Activated CD8-positive, alpha-beta memory T cell treated with anti-CD3 and anti-CD28 coated beads, Interleukin-2, amount 50 U/mL, for 24 hours (primary cell): ENCODE data around the gene SFSWAP.
"Not testable (repeated sequence)": the region's sequence is repeated elsewhere in the genome, so short reads cannot be mapped to it uniquely, and the experiment has no call there.

Experiments used
- DNase-seq: peaks from one replicate; pipeline ENCODE4 v3.0.0-alpha.2; 2020; ENCODE audit errors: extremely low read depth

The SFSWAP gene

DNA sequence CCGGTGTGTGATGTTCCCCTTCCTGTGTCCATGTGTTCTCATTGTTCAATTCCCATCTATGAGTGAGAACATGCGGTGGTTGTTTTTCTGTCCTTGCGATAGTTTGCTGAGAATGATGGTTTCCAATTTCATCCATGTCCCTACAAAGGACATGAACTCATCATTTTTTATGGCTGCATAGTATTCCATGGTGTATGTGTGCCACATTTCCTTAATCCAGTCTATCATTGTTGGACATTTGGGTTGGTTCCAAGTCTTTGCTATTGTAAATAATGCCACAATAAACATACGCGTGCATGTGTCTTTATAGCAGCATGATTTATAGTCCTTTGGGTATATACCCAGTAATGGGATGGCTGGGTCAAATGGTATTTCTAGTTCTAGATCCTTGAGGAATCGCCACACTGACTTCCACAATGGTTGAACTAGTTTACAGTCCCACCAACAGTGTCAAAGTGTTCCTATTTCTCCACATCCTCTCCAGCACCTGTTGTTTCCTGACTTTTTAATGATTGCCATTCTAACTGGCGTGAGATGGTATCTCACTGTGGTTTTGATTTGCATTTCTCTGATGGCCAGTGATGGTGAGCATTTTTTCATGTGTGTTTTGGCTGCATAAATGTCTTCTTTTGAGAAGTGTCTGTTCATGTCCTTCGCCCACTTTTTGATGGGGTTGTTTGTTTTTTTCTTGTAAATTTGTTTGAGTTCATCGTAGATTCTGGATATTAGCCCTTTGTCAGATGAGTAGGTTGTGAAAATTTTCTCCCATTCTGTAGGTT, 98.8 kb downstream of the SFSWAP start:
- not testable (repeated sequence) for DNase-seq

DNA sequence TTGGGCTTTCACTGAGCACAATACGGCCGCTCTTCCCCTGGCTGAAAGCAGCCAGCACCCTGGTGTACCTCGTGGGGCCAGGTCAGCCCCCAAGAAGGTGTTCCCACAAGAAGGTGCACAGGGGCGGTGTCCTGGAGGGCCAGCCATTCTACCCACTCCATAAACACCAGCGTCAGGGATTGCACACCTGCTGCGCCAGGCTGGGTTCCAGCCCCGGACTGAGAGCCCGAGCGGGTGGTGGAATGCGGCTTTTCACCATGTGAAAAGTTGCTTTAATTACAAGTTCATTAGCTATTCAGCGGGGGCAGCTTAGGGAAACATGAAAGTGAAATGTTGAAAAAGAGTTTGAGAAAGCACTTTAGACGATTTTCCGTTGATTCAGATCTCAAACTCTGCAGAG, 99.8 kb downstream of the SFSWAP start:
- no peak for DNase-seq

DNA sequence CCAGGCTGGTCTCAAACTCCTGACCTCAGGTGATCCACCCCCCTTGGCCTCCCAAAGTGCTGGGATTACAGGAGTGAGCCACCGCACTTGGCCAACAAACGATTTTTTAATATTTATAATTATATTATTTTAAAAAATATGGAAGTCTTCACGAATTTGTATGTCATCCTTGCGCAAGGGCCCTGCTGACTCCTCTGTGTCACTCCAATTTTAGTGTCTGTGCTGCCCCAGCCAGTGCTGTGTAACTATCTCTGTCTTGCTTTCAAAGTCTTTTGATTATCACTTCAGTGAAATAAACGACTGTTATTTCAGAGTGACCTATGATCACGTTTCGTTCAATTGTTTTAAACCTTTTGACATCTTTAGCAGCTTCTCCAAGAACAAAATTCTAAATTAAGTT, 104.2 kb downstream of the SFSWAP start:
- DNase-seq = no peak

DNA sequence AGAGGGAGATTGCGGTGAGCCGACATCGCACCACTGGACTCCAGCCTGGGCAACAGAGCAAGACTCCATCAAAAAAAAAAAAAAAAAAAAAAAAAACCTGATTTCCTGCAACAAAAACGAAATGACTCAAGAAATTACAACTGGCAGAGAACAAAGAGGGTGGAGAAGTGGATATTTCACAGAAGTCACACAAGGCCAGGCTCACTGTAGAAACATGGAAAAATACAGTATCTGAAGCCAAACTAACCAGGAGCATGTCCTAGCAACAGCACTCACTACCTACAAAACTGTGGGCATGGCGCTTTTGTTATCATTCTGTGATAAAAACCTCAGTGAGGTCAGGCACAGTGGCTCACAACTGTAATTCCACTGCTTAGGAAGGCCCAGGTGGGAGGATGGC, 105.6 kb downstream of the SFSWAP start:
- DNase-seq = no peak

DNA sequence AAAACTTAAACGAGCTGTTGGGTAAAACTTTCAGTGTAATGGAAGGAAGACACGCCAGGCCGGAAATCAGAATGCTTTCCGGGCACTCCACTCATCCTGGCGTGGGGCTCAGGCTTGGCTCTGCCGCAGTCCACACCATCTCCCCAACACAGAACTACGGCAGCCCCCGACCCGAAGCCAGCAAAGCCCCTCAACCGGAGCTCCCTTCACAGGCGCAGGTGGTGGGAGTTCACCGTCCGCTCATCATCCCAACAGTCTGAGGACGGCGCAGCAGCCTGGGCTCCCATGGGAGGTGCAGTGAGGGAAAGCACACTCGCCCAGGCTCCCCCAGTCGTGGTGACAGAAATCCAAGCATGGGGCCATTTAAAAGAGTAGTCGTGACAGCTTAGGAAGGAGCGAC, 106.4 kb downstream of the SFSWAP start:
- no peak for DNase-seq

DNA sequence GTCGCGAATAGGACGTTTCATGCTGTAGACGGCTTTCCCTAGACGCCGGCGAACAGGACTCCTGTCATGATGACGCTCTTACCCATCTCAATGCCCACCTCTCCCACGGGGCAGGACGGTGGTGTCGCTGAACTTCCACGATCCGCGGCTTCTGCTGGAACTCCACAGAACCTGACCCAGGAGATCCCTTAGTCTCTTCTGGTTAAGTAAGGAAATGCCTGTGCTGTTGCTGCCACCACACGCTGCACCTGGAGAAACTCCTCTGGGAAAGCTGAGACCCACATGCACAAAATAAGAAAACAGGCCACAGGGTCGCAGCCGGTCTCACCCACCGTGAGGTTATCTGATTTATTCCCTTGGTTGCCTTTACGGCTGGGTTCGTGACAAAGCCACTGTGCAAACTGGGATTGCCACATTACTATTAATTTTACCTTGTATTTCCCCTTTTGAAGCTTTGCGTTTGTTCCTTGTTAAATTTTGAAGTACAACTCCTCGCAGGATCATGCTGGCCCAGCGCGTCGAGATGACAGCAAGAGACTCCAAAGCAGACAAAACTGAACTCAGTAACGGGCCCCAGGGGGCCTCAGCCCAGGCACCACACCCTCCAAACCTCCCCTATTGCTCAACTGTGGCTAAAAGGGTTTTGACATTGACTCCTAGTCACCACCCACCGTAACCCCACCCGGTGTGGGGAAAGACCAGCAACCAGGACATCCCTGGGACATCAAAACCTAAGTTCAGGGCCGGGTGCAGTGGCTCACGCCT, 108.1 kb downstream of the SFSWAP start:
- no peak for DNase-seq

DNA sequence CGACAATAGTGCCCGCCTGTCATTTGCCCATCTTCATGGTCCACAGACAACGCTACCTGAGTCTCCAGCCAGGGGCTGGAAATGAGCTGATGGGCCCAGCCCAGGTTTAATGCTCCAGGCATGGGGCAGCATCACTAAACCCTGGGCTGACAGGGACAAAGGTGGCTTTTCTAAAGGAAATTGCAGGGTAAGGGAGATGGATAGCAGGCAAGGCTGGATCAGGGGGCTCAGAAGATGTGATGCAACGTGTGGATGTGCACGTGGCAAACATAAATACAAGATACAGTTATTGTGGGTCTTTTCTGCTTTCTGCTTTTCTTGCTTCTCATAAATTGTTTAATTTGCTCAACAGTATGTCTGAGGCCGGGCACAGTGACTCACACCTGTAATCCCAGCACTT, 113.6 kb downstream of the SFSWAP start:
- DNase-seq = no peak

DNA sequence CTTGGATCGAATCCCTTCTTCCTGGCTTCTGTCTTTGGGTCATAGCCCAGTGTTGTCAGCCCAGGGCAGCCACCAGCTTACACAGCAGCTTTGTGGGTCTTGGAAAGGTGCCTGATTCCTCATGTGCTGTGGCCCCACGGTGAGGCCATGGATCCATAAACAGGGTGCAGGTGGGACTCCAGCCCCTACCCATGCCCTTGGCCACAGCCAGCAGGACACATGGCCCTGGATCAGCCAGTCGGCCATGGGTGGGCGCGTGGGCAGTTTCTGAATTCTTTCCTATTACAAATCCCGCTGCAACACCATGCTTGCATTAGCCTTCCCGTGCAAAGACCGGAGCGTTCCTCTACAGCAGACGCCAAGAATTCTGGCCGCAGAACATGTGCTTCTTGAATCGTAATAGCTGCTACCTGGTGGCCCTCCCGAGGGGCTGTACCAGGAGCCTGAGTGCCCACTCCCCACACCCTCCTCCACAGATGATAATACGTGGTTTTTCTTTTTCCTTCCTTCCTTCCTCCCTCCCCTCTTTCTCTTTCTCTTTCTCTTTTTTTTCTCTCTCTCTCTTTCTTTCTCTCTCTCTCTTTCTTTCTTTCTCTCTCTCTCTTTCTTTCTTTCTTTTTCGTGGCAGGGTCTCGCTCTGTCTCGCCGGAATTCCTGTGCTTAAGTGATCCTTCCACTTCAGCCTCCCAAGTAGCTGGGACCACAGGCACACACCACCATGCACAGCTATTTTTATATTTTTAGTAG, 114.4 kb downstream of the SFSWAP start:
- DNase-seq = no peak

DNA sequence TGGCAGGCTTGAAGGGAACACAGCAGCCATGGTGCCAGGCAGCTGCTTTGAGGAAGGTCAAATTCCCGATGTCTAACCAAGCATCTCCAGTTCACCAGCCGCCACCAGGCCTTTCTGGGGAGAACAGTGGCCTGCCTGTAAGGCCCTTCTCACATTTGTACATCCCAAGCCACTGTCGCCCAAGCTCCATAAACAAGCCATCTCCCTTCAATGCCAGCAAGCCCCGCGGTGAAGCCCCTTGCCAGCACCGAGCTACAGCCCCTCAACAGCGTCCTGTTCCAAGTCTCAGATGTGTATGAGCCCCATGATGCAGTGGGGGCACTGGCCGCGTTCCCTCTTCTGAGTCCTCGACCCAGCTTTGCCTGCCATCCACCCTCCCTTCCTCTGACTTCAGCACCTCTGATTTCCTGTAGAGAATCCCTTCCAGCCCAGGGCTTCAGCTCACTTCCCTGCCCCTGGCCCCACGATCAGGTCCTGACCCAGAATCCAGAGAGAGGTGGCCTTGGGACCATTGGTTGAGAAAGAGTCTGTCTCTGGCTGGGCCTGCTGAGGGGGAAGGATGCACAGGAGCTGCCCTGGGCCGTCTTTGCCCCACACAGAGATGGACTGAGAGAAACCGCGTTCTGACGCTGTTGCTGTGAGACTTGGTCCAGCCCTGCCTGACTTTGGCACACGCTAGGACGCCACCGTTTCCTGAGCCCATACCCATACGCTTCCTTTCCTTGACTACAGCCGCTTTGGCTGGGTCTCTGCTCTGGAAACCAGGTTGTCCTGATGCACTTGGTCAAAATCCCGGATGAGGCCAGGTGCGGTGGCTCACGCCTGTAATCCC, 115.4 kb downstream of the SFSWAP start:
- DNase-seq = no peak

DNA sequence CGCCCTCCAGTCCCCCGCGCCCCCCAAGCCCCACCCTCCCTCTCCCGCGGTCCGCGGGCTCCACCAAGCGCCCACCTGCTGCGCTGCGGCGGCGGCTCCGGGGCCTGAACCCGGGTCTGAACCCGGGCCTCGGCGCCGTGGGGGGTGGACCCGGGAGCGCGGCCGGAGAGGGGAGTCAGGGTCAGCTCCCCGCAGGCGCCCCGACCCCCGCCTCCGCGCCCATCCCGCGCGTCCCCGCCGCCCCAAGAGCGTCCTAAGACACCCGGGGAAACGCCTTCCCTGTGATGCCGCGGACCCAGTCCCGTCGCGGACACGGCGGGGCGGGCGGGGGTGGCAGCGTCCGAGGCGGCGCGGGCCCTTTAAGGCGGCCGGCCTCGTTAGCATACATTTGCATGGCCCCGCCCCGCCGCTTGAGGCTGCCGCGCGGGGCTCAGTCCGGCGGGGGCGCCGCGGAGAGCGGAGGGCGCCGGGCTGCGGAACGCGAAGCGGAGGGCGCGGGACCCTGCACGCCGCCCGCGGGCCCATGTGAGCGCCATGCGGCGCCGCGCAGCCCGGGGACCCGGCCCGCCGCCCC, 117.2 kb downstream of the SFSWAP start, which contains the start of gene MMP17:
MMP17 (plus strand) TSS at position 433 of the 574 bp plus-strand sequence; CDS start at position 535, 102 bp downstream.
- DNase-seq = no peak

DNA sequence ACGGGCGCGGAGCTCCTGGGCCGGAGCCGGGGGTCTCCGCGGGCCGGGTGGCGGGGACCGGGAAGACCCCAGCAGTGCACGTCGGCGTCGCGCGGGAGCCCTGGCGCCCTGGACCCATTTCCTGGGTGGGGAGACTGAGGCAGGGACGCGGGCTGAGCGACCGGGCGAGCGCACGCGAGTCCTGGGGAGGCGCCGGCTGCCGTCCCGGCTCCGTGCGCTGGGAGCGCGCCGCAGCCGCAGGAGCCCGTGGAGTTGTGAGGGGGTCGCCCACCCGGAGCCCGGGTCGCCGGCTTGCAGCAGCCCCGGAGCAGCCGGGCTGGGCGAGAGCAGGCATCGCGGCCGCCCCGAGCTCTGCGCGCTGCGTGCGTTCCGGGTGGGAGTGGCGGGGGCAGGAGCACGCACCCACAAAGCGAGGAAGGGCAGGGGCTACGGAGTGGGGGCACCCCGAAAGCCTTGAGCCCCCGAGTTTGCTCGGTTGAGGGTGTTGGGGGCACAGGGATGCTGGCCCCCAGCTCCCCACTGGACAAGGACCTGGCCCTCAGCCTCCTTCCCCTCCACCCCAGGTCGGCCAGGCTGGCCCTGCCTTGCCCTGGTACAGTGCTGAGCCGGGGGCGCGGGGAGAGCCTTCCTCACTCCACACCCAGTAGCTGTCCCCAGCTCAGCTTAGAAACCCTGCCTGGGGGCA, 117.9 kb downstream of the SFSWAP start:
- no peak for DNase-seq

DNA sequence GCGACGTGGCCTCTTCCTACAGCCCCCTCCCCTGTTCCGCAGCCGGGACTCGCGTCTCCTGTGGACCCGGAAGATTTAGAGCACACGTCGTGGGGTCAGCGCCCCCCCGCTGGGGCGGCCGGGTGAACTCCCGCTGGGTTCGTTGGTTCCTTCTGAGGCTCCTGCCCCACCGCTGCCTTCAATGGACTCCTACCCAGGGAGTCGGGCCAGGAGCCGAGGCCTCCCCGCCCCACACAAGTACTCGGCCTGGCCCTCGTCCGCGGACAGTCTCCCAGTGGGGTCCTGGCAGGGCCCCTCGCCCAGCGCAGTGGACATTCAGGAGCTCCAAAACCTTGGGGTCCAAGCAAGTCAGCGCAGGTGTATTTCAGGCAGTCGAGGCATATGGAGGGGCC, 118.5 kb downstream of the SFSWAP start:
- DNase-seq = no peak

DNA sequence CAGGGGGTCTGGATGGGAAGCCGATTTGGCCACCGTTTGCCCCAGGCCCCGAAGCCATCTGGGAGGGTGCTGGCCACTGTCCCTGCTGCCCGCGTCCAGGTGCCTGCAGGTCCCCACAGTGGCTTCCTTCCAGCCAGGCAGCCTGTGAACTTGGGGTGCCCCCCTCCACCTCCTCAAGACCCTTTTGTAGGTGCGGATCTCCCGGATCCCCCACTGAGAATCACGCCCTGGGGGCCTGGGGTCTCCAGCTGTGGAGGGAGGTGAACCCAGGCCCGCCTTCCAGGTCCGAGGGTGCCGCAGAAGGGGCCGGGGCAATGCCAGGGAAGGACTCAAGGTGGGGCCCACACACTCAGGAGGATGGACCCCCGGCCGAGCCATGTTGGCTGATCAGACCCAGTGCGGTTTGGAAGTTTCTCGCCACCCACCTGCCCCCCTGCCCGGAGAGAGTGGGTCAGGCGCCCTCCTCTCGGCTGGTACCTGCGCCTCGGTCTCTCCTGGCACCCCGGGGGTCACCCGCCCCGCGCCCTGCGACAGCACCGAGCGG, 119.0 kb downstream of the SFSWAP start:
- DNase-seq = no peak

DNA sequence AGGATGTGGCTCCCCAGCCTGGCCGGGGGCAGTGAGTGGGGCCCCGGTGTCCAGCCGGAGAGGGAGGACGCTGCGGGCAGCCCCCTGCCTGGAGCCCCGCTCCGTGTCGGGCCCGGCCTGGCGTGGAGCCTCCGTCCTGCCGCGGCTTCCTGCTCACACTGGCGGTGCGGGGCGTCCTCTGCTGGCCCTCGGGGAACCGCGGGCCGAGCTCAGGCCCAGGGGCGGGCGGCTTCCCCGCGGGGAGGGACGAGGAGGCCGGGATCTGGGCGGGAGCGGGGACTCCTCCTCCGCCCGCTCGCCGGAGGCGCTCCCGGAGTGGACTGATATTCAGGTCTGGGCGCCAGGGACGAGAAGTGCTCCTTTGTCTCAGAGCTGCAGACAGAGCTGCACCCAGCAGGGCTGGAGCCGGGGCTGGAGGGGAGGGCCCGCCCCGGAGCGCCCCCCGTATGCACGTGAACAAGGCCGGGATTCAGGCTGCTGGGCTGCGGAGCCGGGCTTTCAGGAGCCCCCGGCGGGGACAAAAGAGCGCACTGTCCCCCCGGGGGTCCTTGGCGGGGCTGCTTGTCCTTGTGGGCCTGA, 119.5 kb downstream of the SFSWAP start:
- DNase-seq = no peak

DNA sequence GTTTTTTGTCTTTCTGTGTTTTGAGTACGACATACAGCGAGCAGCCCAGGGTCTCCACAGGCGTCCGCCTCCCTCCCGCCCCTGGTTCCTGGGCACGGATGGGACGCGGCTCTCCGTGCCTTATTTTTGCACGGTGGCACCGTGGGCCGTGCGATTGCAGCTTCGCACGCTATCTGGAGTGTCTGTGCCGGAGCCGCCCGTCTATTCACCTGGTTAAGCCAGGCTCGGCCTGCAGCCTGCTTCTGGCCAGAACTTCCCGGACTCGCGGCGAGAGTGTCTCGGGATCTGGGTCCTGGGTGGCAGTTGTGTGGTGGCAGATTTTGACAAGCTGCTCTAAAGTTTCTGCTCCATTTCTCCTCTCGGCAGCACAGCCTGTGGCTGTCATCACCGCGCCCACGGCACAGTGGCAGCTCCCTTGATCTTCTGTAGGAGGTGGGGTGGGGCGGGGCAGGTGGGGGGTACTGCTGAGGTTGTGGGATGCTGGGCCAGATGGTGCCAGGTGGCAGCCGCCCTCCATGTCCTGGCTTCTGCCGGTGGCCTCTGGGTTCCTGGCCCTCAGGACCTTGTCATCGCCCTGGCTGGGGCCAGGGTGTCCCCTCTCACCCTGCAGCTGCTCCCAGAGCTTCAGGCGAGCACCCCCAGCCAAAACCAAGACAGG, 120.2 kb downstream of the SFSWAP start:
- DNase-seq = no peak

DNA sequence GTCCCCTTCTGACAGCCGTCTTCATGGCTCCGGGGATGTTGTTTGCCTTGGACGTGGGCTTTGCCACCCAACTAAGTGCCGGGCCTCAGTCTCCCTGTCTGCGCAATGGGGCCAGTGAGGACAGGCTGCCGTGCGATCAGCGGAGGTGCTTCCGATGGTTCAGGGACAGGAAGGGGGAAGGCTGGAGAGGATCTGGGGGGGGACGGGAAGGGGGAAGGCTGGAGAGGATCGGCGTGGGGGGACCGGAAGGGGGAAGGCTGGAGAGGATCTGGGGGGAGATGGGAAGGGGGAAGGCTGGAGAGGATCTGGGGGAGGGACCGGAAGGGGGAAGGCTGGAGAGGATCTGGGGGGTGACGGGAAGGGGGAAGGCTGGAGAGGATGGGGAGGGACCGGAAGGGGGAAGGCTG, 120.7 kb downstream of the SFSWAP start:
- no peak for DNase-seq

DNA sequence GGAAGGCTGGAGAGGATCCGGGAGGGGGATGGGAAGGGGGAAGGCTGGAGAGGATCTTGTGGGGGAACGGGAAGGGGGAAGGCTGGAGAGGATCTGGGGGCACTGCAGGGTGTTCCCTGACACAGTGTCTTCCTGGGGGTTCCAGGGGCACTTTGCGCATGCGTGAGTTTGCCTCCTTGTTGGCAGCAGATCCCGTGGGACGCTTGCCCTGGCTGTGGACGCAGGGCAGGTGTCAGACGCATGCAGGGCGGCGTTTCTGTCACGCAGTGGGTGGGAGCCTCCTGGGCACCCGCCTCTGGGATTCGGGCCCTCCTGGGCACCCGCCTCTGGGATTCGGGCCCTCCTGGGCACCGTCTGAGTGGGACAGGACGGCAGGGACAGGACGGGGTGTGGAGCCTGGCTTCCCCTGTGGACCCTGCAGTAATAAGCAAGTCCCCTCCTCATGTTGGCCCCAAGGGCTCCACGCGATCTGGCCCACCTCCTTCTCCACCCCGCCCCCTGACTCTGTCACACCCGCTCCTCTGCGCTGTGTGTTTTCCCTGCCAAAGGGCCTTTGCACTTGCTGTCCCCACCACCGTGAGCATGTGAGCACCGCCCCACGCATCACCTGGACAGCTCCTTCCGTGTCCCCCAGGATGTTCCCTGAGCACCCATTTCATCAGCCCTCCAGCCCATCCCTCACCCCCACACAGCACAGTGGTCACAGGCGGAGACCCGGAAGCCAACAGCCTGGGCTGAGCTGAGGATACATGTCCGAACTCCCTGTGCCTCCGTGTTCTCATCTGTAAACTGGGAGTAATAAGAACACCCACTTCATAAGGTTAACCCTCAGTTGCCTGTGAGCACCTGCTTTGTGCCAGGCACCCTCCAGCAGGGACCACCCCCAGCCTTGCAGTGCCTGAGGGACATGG, 121.7 kb downstream of the SFSWAP start:
- DNase-seq = no peak

DNA sequence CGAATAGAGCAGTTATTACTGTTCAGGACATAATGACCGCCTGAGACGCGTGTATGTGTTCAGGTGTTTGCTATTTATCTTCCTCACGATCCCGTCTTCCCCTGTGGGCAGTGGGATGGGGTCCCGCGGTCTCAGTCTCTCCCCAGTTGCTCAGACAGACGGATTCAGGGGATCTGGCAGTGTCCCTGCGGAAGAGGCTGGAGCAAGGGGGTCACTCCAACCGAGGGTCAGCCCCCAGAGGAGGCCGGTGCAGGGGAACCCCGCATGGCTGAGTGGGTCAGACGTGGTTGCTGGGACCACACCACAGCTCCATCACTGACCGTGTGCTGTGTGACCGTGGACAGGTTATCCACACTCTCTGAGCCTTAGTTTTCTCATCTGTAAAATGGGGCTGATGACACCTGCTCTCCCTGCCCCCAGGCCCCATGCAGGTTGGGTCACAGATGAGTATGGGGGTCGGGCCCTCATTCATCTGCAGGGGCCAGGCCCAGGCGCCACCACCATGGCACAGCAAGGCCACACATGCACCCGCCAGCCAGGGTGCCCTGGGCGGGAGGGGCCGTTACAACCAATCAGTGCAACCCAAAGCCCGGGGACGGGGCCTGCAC, 122.5 kb downstream of the SFSWAP start:
- DNase-seq = no peak
